GM18873 (cell line): ENCODE measurements around the gene GRIK4.

Experiments
- ATAC-seq: cut with Tn5 transposase; IDR thresholded peaks from one replicate; pipeline ENCODE4 v1.9.1; 2021; ENCODE audit warnings: mild to moderate bottlenecking, moderate library complexity, moderate number of reproducible peaks; ENCODE audit not compliant: unreplicated experiment, low FRiP score

GRIK4 gene

DNA sequence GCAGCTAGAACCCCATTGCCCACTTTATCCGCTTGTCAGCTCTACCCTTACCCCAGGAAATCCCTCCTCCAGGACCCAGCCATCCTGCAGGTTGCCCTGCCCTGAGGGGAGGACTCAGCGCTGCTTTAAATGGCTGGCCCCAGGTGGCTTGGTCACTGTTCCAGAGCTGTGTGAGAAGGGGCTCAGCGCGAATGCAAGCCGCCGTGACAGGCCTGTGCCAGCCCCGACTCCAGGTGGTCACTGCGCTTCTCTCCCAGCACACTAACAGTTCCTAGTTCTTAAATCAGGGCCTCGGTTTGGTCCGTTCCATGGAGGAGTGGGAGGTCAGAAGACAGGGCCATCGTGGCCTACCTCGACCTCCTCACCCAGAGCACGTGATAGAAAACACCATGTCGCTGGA is 446.6 kb downstream of the GRIK4 start:
- no peak for ATAC-seq

DNA sequence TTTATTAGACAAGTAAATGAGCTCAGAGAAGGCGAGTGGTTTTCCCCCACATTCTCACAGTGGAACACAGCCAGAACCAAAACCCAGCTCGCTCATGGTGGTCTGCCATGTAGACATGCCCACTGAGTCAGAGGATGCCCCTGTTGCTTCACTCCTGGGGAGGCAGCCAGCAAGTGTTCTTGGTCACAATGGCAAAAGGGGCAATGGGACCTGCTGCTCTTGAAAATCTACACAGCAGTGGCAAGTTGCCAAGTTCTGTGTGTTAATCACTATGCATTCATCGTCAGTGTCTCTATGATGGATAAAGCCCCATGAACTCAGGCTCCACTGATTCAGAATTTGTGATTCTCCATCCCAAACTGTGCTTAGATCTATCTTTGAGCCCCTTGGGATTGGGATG is 447.6 kb downstream of the GRIK4 start:
- no peak for ATAC-seq

DNA sequence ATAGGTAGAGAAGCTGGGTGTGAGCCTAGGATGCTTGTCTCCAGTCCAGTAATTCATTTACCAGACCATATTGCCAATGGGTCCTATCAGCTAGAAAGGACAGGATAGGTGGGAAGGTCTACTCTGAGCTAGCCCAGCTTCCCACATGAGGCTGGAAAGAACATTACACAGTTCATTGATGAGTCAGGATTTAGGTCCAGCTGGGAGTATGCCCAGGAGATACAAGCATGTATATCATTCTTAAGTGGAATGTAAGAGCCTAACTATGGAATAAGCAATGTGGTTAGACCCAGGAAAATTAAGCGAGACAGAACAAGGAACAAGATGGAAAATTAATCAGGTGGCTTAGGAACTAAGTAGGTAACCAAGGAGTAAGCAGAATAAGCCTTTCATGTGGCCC is 453.3 kb downstream of the GRIK4 start:
- ATAC-seq, result no peak

DNA sequence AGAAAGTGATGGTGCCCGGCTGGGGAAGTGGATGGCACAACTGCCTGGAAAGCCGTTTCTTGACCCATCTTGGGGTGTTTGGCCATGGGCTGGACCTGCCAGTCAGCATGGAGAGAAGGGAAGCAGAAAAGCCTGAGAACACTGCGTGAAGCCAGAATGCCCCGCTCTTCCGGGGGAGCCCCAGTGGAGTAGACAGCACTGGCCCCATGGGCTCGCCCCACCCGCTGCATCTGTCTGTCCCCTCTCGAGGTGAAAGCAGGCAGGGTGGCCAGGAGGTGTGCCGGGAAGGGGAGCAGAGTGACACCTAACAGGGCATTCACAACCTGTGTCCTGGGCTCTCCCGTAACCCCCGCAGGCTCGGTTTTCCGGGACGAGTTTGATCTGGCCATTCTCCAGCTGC is 455.3 kb downstream of the GRIK4 start:
- ATAC-seq, result no peak

DNA sequence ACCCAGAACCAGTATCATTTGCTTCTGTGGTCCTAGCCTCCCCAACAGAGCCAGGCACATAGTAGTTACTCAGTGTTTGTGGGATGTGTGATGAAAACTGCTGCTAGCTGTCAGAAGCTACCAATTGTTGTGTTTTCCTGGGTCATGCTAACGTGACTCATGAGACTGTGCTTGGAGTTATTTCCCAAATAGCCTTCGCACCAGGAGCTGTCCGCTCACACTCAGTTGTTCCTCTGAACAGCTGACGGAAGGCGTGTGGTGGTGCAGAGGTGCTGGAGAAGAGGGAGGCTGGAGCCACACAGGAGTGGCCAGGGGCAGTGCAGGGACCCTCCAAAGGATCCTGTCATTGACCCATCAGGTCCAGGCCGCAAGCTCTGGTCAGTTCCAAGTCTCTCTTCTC is 458.4 kb downstream of the GRIK4 start:
- ATAC-seq, result no peak

DNA sequence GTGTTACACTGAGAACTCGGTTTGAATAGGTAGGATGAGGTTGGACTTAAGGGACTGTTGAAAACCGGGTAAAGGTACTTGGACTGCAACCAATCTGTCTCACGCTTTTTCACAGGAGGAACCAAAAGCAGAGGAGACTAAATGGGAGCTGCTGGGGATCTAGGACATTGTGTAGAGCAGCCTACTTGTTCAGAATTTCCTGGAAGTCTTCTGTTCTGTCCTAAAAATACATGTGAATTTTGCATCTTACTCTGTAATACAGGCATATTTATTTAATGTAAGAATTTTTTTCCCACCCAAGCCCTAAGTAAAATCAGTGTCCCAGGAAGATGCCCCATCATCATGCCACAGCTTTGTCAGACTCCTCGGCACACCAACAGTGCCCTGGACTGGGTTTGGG is 460.3 kb downstream of the GRIK4 start:
- no peak for ATAC-seq

DNA sequence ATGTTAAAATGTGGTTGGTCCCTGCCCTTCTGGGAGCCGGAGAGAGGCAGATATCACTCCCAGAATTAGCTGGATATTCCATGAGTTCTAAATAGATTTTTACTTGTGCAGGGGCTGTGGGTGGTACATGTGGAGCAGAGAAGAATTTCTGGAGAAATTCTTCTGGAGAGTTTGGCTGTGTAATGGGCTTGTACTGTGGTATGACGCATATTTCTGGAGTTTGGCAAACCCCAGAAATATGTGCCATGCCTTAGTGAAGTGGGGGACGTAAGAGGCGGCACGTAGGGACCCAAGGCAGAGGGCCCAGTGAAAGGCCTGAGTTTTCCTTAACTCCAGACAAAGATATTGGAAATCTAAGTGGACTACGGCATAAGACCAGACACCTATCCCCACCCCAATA is 461.1 kb downstream of the GRIK4 start:
- no peak for ATAC-seq

DNA sequence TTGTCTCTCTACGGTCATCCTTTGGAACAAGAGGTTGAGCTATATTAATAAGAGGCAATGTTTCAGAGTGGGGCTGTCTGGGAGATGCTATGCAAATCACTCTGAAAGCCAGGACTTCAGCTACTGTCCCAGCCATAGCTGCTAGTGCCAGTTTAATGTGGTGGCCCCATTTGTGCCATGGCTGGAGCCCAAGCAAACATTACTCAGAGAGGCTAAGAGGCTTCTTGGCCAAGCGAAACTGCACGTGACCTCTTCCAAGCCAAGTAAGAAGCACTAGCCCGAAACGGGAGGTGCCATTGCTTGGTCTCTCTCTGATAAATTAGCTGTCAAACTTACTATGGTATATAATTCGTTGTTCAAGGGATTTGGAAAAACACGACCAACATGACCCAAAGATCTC is 462.0 kb downstream of the GRIK4 start:
- no peak for ATAC-seq

DNA sequence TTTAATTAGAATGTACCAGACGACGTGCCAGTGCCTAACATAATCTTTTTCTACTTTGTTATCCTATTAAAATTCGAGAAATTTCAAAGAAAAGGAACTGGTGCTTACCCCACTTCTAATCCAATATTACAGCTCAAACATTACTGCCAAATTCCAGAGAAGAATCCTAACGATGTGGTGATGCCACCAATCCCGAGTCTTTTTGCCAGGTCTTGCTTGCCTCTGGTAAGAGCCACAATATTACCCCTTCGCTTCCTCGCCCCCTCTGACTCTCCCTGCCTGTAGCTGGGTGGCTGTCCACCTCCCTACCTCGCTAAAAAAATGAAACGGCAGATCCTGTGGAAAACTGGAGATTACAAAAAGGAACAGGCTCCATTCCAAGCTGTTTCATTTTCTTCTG is 462.9 kb downstream of the GRIK4 start:
- no peak for ATAC-seq

DNA sequence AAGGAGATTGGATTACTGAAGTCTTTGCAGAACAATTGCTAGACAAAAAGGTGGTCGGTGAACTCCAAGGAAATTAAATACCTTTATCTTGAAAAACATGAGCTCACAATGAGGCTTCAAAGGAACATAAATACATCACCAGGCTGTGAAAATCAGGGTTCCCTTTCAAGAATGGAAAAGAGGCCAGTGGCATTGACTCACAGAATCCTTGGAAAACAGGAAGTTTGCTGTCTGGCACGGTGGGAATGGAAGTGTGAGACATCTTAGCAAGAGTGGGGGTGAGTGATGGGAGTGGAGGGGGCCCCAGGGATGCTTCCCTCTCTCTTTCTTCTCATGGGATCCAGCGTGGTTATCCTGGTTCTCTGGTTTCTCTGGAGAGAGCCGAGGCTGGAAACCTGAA is 463.4 kb downstream of the GRIK4 start:
- ATAC-seq, result no peak

DNA sequence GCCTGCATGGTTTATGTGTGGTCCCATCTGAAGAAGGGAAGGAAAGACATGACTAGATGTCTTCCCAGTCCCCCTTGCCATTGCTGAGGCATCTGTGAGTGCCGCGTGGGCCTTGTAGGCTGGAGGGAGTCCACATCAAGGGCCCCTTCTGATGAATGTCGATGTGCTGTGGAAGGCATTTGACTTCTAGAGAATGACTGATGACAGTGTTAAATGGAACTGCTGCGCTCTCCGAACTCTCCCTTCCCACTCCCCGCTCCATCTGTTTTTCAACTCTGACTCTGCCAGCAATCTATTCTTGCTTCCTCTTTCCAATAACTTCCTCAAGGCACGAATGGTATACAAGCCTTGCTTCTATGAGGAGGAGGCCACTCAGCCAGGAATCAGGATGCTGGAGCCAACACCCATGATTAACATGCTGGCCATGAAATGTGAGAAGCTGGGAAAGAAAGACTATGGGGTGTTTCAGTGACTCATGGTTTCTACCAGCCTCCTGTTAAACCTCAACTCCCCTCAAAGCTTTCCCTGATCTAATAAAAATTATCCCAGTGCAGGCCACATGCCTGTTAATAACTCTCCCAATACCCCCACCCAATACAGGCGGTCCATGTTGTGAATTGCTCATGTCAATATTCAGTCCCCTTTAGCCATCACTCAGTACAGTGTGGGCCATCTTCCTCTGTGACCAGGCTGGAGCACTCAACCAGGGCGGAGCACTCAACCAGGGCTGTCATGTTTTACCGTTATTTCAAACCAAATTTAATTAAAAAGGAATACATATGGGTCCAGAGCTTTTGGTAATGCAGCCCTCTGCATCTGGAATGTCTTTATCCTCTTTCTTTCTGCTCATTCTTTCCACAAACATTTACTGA is 466.0 kb downstream of the GRIK4 start:
- ATAC-seq, result no peak

DNA sequence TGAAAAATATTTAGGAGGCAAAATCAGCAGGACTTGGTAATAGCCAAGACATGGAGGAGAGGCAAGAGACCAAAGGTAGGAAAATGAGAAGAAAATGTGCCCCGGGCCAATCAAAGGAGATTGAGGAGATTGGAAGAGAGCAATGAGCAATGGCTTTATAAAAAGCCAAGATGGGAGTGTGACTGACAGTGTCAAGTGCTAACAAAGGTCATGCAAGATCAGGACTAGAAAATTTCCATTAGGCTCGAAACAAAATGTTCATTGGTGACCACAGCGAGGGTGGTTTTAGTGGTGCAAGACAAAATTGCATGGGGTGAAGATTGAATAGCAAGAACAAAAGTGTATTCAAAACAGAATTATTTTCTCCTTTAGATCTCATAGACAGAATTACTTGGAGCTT is 467.2 kb downstream of the GRIK4 start:
- ATAC-seq, result no peak

DNA sequence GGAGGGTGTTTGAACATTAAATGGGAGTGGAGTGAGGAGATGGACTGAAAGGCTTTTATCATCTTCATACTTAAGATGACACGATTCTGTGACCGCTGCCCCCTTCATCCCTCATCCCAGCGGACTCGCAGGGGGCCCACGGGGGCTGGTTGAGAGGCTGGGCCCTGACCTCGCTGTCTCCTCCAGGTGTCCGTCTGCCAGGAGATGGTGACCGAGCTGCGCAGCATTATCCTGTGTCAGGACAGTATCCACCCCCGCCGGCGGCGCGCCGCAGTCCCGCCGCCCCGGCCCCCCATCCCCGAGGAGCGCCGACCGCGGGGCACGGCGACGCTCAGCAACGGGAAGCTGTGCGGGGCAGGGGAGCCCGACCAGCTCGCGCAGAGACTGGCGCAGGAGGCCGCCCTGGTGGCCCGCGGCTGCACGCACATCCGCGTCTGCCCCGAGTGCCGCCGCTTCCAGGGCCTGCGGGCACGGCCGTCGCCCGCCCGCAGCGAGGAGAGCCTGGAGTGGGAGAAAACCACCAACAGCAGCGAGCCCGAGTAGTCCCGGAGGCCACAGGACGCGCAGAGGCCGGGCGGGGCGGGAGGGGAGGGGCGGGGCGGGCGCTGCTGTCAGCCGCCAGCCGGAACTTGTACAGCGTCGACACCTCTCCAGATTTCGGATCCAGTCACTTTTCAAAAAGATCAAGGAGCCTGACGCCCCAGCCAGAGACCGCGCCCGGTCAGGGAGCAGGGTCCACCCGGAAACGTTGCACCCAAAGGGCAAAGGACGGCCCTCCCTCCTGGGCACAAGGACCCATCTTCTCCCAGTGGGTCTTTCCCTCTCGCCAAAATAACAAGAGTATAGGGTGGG is 474.4 kb downstream of the GRIK4 start:
- ATAC-seq, result no peak

DNA sequence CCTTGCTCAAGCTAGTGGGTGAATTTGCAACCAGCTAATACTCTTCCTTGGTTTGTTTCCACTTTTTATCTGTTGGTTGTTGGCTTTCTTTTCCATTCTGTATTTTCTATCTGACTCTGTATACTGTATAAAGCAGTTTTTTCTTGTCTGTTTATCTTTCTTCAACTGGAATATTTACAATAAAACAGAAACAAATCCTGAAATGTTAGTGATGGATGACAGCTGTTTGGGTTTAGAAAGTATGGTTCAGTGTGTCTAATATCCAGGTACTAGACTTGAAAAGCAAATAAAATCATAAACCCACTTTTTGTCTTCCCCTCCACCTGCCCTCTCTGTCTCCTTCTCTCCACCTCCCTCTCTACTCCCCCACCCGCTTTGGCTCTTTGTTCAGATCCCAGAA is 477.1 kb downstream of the GRIK4 start:
- ATAC-seq, result no peak

DNA sequence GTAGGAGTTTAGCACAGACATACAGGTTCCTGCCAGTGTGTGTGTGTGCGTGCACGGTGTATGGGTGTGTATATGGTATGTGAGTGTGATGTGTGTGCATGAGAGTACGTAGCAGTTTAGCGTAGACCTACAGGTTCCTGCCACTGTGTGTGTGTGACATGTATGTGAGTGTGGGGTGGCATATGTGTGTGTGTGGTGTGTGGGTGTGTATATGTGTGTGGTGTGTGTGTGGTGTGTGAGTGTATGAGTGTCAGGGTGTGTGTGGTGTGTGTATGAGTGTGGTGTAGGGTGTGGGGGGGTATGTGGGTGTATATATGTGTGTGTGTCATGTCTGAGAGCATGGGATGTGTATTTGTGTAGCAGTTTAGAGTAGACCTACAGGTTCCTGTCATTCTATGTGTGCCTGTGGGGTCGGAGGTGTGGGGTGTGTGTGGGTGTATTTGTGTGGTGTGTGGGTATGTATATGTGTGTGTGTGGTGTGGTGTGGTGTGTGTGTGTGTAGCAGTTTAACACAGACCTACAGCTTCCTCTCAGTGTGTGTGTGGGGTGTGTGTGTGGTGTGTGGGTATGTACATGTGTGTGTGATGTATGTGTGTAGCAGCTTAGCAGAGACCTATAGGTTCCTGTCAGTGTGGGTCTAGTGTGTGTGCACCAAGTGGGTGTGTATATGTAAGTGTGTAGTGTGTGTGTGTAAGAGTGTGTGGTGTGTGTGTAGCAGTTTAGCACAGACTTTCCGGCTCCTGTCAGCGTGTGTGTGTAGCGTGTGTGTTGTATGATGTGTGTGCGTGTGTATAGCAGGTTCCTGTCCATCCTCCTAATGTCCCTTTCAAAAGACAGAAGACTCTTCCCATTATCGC is 480.5 kb downstream of the GRIK4 start:
- no peak for ATAC-seq

DNA sequence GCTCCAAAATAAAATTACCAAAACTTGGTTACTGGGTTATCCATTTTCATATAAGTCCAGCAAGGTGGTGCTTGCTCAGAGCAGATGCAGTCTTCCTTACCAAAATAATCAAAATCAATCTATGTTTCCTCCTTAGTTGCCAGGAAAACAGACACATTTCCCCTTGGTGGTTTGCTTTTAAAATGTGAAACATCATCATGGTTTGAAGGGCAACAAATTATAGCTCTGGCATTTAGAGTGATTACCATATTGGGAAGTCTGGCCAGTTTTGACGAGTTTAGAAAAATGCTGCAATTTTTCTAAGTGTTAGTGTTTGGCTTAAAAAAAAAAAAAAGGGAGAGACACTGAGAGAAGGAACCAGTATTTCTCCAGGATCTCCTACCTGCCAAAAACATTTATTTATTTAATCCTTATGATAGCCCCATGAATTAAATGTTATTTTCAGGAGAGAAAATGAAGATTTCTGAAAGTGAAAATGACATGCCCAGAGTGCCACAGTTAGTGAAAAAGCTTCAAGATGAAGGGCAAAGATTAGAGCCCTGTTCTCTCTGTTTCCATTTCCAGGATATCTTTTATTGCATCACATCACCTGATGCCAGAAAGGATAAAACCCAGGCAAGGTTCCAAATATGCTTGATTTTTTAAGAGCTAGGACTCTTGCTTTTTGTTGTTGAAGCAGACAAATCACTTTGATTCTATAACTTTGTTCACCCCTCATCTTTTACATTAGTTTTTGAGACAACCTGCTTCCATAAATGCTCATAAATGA is 482.7 kb downstream of the GRIK4 start:
- no peak for ATAC-seq

DNA sequence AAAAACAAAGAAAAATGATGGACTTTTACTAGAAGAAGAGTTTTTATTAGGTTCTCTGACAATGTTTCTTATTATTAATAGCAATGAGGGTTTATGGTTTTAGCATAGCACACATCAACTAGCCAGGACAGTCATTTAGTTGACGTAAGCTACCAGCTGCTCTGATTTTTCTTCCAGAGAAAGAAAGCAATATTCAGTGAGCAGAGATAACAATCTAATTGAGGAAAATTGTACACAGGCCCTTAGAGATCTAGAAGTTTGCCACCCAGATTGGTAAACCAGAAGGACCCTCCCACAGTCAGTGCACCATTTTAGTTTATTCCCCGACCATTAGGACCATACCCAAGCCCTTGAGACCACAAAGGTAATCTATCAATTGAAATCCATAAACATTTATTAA is 483.6 kb downstream of the GRIK4 start:
- no peak for ATAC-seq

DNA sequence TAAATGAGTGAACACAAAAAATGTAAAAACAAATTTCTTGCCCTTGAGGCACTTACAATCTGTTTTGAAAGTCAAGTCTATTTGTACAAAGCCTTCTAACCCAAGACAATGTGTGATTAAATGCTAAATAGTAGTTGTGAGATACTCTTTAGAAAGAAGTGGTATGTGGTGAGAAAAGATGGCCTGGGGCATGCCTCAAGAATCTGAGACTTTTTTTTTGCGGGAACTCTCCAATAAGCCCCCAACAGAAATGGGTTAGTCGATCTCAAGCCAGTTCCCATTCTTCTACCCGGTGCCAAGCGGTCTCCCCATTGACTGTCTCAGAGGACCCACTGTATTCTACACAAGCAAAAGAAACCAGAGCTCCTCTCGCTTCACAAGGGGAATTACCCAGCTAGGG is 485.4 kb downstream of the GRIK4 start:
- no peak for ATAC-seq

DNA sequence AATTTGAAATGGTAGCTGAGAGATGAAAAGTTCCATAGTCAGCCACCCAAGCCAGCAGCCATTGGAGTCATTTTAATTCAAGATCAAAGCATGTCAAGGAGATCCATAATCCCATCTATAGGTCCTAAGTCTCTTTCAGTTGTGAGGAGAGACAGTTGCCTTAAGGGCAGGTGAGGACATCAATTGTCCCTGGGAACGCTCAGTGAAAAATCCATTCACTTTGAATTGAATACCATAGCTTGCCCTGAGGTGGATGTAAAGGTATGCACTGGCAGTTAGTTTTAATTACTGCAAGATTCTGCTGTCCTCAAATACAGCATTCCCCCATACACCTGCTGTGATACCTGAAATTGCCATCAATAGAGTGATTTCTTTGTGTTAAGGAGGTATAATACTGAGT is 487.0 kb downstream of the GRIK4 start:
- no peak for ATAC-seq

DNA sequence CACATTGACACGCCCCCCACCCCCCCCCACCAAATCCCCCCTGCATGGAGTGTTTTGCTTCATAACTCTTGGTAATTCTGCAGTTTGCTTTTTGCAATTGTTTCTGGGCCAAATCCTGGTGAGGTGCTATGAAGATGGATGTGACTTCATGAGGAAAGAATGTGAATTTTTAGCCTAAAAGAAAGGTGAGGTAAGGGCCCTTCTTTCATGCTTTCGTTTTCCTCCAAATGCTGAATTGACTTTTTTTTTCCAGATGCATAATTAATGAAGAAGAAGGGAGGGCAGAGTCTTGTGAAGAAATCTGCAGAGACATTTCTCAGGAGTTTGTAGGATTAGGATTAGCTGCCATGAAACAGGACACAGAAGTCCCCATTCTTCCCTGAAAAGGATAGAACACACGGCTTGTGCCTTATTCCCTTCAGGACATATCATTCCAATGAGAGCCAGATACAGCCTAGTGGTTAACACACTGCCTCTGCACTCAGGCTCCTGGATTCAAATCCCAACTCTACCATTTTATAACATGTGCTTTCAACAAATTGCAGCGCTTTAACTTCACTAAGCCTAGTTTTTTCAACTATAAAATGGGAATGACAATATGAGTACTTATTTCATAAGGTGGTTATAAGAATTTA is 492.8 kb downstream of the GRIK4 start:
- ATAC-seq, result no peak
